ENCODE results near the gene USH1G. TPM values are rescaled to one million over a fixed set of nuclear protein-coding genes. Genes with fewer than 3 reads are reported as not detected.

Gene USH1G
- total and polyA plus RNA-seq, 12 donors: 0.40 to 5.0 (median 1.2) TPM

GRCh38 chr17:74945543-74945942 lies 22.5 kb upstream of the USH1G start:
- Histone ChIP-seq H3K27me3 (peaks cover 10% of the 10 kb centered on the region), H3K27ac (no peak overlapping the region), H3K9me3 (replicated peaks in 1 of 3) (no peaks in the 10 kb centered on the region), H3K36me3 (replicated peaks in 1 of 2) (no peaks in the 10 kb centered on the region), H3K4me1 (replicated peaks in 1 of 2) (no peaks in the 10 kb centered on the region), H3K4me3 (no peak overlapping the region)
- DNase-seq: no peak
- TF ChIP-seq POLR2A (IDR thresholded peaks at IDR 0.05): no peak
- TF ChIP-seq CTCF (IDR thresholded peaks at IDR 0.05): no peak
- WGBS, 4 donors: 39 to 46% (median 43%) methylated on average over 6 of the region's 6 CpGs
- intact Hi-C loops (cut with DNase I): no loop called here

GRCh38 chr17:74943808-74944522 lies 20.9 kb upstream of the USH1G start:
- Histone ChIP-seq H3K36me3 (replicated peaks in 1 of 2) (no peaks in the 10 kb centered on the region), H3K9me3 (replicated peaks in 1 of 3) (no peaks in the 10 kb centered on the region), H3K27ac (no peak overlapping the region), H3K27me3 (peaks cover 10% of the 10 kb centered on the region), H3K4me3 (no peak overlapping the region), H3K4me1 (replicated peaks in 1 of 2) (no peaks in the 10 kb centered on the region)
- intact Hi-C loops (cut with DNase I): no loop called here
- WGBS, 4 donors: 72 to 83% (median 77%) methylated on average over 13 of the region's 13 CpGs
- no peak for TF ChIP-seq POLR2A (IDR thresholded peaks at IDR 0.05)
- TF ChIP-seq CTCF (IDR thresholded peaks at IDR 0.05): no peak
- DNase-seq: no peak

- Histone ChIP-seq H3K27ac (no peak overlapping the region), H3K36me3 (replicated peaks in 1 of 2) (no peaks in the 10 kb centered on the region), H3K4me1 (replicated peaks in 1 of 2) (no peaks in the 10 kb centered on the region), H3K9me3 (replicated peaks in 1 of 3) (no peaks in the 10 kb centered on the region), H3K4me3 (no peak overlapping the region), H3K27me3 (peaks cover 25% of the 10 kb centered on the region)
- WGBS, 4 donors: 78 to 84% (median 80%) methylated on average over 3 to 21 of the region's 21 CpGs
- DNase-seq: no peak
- intact Hi-C loops (cut with DNase I): no loop called here
- TF ChIP-seq POLR2A (IDR thresholded peaks at IDR 0.05): no peak
- TF ChIP-seq CTCF (IDR thresholded peaks at IDR 0.05): no peak
These were observed 18.2 kb upstream of the USH1G start for GRCh38 chr17:74941128-74941725.

GRCh38 chr17:74939534-74939933 lies 16.5 kb upstream of the USH1G start:
- H3K9me3 ChIP-seq (replicated peaks in 1 of 3): no peaks in the 10 kb centered on the region
- TF ChIP-seq CTCF (IDR thresholded peaks at IDR 0.05) (no peak), POLR2A (IDR thresholded peaks at IDR 0.05) (no peak)
- no peaks in the 10 kb centered on the region for H3K36me3 ChIP-seq (replicated peaks in 1 of 2)
- no peak overlapping the region for H3K4me3 ChIP-seq
- no peaks in the 10 kb centered on the region for H3K4me1 ChIP-seq (replicated peaks in 1 of 2)
- intact Hi-C loops (cut with DNase I): no loop called here
- H3K27me3 ChIP-seq: peaks cover 41% of the 10 kb centered on the region
- no peak for DNase-seq
- no peak overlapping the region for H3K27ac ChIP-seq
- WGBS, 4 donors: 45 to 50% (median 49%) methylated on average over 8 of the region's 8 CpGs

Measured in adrenal gland (tissue), 12 donors.